NCI-H526 (cell line): Measurements from ENCODE around the gene TPX2.

Experiments used
- DNase-seq, 2 experiments: peaks; one replicate each; lab custom pipeline; 2025; lab: John Stamatoyannopoulos, UW

The TPX2 gene

DNA sequence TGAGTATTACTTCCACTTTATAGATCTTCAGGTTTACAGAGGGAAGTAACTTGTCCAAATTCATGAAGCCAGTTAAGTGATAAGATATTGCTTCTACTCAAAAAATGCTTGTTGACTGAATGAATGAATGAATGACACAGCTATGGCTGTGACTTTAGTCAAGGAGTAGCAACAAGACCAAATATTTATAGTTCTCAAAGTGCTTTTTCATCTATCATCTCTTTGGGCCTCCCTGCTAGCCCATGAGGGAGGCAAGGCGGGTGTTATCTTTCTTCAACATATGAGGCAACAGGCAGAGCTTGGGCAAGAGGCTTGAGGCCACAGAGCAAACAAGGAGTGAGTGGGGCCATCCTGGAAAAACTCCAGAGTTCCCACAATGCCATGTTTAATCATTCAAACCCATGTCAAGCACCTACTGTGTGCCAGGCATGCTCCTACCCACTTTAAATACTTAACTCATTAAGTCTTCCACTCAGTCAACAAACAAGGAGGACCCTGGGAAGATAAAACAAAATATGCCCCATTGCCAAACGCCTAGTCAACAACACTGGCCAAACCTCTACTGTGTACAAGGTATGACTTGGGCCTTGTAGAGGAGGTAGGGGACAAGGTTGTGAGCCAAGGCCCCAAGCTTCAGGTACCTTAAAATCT lies 32.4 kb upstream of the TPX2 start:
- no peak for DNase-seq

GRCh38 chr20:31707258-31707615 lies 31.9 kb upstream of the TPX2 start:
- no peak for DNase-seq

- DNase-seq = peak; percentile 90 to 95
Observed at GRCh38 chr20:31707994-31708735, 30.9 kb upstream of the TPX2 start.

DNA sequence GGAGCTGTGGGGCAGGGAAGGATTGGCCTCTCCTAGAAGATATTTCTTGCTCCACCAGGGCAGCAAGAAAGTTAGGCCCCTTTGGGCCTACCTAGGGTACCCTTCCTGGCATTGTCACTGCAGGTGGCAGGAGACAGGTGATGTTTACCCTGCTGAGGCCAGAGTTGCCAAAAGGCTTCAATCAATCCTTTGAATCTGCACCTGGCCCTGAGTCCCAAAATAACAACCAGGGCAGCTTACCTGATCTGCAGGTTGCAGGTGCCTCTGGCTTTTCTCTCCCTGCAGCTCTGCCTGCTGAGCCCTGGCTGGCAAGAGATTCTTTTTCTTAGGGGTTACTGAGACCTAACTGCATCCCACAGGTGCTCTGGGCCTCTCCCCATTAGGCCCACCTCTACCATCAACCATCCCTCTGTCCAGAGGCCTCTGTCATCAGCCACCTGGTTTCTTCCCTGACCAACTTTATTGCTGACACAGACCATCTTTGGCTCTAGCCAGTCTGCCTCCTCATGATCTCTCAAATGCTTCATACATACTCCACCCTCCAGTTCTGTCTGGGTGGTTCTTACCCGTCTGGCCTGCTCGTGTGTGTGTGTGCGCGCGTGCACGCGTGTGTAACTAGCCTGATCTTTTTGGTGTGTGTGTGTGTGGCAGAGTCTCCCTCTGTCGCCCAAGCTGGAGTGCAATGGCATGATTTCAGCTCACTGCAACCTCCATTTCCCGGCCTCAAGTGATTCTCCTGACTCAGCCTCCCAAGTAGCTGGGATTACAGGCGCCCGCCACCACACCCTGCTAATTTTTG lies 30.2 kb upstream of the TPX2 start:
- DNase-seq = peak; percentile 90 to 93

GRCh38 chr20:31709939-31710338 lies 29.2 kb upstream of the TPX2 start:
- no peak for DNase-seq

DNA sequence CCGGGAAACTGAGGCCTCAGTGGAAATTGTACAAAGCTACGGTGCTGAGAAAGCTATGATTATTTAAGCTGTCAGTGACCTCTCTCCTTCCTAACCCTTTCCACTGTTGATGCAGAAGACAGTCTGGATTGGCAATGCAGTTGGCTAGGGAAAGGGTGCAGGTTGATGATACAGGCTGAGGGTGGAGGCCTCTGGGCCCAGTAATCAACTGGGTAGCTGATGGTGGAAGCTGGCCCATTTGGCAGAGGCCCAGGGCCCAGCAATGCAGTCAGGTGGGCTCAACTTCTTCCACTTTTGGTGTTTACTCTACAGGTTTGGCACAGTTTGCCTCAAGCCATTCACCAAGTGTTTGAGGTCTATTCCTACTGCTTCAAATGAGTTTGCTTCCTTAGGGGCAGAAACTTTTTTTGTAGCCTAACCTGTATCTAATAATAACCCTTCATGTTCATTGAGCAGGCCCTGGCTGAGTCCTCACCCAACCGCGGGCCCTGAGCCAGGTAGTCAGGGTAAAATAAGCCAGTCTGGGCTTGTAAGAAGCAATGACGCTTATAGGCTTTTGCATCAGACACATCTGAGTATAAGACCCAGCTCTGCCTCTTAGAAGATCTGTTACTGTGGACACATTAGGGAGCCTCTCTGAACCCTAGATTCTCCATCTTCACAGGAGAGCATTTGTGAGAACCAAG lies 28.5 kb upstream of the TPX2 start:
- DNase-seq = no peak

DNA sequence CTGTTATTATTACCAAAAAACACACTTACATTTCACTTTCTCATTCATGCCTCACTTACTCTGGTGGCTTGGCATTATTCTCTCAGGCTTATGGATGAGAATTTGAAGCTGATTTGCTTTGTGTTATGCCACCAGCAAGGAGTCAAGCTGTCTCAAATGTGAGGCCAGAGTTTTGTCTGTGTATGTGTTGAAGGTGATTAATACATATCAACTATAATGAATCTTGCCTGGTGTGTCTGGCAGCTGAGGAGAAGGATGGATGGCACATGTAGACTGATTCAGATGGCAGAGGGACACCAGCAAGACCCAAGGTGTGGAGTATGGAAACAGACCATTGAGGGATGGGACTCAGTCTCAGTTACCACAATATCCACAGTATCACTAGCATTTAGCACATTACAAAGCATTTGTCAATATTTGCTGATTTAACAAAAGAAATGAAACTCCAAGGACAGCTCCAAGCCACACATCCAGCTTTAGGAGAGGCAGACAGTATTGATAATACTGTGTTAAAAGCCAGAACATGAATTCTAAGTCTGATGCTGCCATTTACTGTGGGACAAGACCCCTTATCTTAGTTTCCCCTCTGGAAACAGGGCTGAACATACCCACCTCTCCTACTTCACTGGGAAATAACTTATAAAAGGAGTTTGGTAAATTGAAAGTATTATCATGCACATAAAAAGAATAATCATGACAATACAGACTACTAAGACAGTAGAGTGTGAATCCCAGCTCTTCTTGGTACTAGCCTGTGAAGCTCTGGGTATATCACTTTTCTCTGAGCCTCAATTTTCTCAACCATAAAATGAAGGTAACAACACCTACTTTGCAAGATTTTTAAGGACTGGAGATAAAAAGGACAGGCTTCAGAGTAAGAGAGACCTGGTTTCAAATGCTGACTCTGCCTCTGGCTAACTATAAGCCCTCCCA lies 27.6 kb upstream of the TPX2 start:
- DNase-seq = no peak

GRCh38 chr20:31712112-31712553 lies 27.0 kb upstream of the TPX2 start:
- no peak for DNase-seq

- no peak for DNase-seq
Observed at GRCh38 chr20:31712564-31713311, 26.4 kb upstream of the TPX2 start.

- no peak for DNase-seq
Observed at GRCh38 chr20:31713312-31714273, 25.5 kb upstream of the TPX2 start.

GRCh38 chr20:31715766-31716165 lies 23.3 kb upstream of the TPX2 start:
- no peak for DNase-seq

GRCh38 chr20:31716351-31716750 lies 22.7 kb upstream of the TPX2 start:
- DNase-seq = no peak

DNA sequence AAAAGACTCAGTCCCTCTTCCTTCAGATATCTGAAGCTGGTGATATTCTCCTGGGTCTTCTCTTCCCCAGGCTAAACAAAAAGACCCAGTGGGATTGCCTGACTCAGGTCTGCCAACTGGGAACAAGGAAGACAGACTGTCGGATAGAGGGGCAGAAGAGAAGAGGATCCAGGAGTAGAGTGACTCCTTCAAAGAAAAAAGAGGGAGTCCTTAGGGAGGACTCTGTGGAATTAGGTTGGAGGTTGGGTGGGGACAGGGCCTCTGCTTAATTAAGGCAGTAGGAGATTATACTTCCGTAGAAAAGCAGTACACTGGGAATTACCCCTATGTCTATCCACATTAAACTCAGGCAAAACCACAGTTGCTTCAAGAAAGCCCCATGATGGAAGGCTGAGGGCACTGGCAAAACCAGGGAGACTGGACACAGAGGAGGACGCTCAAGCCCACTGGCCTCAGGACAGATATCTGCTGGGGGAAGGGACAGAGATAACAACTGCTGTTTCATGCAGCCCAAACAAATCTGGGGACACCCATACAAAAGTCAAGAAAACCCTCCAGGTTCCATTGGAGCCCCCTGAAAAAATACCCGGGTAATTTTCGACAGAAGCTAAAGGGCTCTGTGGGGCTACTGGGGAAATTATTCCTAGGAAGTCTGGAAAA lies 22.1 kb upstream of the TPX2 start:
- no peak for DNase-seq

DNA sequence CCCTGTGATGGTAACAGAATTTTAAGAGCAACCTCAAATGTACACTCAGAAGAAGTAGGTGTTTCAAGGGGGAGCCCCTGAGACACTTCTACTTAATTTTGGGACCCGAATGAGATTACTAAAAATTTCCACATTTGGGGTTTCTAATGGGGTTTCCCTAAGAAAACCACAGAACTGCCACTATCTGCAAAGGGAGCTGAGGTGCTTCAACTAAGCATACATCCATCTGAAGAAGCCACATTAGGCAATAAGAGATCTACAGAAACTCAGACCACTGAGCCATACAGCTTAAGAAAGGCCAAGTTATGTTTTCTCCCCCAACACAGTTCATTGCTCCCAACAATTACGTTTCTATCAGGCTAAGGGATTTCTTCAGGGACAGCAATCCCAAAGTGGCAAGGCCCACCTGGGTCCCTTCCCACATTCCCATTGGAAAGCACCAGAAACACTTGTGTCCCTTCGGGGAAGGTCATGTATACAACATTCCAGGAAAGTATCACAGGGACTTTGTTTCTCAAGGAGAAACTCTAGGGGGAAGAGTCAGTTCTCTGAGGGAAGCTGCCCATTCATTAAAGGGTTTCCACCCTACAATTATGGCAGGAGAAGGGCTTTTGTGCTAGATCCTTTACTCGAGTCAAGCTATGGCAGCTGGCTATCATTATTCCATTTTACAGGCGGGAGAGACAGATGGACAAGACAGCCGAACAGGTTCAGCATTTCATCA lies 21.4 kb upstream of the TPX2 start:
- DNase-seq = no peak

DNA sequence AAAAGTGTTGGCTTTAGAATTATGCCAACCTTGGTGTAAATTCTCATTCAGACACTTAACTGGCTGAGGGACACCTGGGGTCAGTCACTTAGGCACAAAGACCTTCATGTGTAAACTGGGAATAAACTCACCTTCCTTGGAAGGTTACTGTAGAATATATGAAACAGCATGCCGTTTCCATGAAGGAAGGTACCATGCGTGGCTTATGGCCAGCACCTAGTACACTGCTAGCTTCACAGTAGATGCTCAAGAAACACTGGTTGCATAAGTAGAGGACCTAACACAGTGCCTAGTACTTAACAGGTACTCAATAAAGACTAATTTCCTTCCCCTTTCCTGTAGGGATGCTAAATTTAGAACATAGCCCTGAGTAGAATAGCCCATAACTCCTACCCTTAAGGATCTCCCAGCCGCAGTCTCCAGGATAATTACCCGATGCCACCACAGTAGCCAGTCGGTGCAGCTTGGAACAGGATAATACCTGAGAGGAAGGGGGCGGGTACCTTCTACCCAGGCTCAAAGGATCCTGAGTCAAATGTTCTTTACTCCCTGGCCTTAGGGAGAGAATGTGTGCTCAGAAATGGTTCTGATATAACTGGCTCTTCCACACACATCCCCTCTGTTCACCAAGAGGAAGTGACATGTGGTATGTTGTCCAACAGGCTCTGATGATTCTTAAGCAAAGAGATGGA lies 20.0 kb upstream of the TPX2 start:
- peak in 1 of 2 experiments; percentile 22 for DNase-seq

DNA sequence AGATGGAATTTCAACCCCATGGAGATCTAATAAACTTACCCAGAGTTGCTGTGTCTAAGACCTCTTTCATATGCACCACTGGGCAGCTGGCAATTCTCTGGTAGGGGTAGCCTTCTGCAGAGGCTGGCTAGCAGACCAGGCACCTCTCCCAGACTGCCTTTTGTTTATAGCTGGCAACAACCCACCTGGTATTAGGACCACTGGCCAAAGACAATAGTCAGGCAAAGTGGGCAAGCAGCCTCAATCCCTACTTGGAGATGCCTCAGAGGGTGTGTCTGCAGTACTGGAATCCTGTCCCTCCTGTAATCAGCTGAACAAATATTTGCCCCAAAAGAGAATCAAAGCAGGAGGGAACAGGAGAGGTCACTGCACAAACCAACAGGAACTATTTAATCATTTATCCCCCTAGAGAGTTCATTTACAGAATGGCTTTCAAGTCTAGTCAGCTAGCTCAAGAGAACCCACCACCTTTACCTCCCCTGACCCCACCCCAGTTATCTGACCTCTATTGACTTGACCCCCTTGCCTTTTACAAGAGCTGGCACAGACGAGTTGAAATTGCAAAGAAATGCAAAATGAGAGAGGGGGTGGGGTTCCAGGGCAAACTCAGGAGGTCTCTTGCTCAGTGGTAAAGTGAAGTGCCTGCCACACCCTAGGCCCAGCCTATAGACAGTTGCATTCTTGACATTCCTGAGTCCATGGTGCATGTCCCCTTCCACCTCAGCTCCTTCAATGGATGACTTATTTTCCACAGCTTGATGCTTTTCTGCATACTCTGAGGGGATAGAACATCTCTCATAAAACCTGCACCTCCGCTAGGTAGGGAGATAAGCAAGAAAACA lies 19.2 kb upstream of the TPX2 start:
- no peak for DNase-seq
